CD4-positive, alpha-beta T cell treated with Interleukin-4 for 1 hour (primary cell): Measurements from ENCODE around the gene CRACR2B.

ENCODE experiments used
- DNase-seq, 2 donors: peaks; one replicate each; pipeline ENCODE4 v3.0.0-alpha.2; 2020 to 2022

The CRACR2B gene

GRCh38 chr11:855330-855674 is 27.6 kb downstream of the CRACR2B start:
- DNase-seq = no peak

GRCh38 chr11:855796-856195 is 28.1 kb downstream of the CRACR2B start:
- no peak for DNase-seq

GRCh38 chr11:856397-856796 is 28.7 kb downstream of the CRACR2B start:
- DNase-seq = no peak

- no peak for DNase-seq
These were observed 30.5 kb downstream of the CRACR2B start for GRCh38 chr11:858053-858761.

GRCh38 chr11:858762-859339 is 31.1 kb downstream of the CRACR2B start:
- no peak for DNase-seq

GRCh38 chr11:859394-860131 is 31.8 kb downstream of the CRACR2B start:
- no peak for DNase-seq

- no peak for DNase-seq
These were observed 32.8 kb downstream of the CRACR2B start for GRCh38 chr11:860234-861104.

- DNase-seq = no peak
These were observed 33.4 kb downstream of the CRACR2B start for GRCh38 chr11:861105-861479.

- DNase-seq = no peak
These were observed 34.5 kb downstream of the CRACR2B start for GRCh38 chr11:862081-862661.

- no peak for DNase-seq
These were observed 34.9 kb downstream of the CRACR2B start for GRCh38 chr11:862696-863022.

GRCh38 chr11:863023-863909 is 35.5 kb downstream of the CRACR2B start:
- DNase-seq = no peak

GRCh38 chr11:863910-864827 is 36.5 kb downstream of the CRACR2B start:
- no peak for DNase-seq

GRCh38 chr11:864898-865297 is 37.2 kb downstream of the CRACR2B start:
- no peak for DNase-seq

GRCh38 chr11:865462-866430 is 38.0 kb downstream of the CRACR2B start:
- DNase-seq = no peak

GRCh38 chr11:866481-866880 is 38.8 kb downstream of the CRACR2B start:
- no peak for DNase-seq

GRCh38 chr11:867856-868358 is 40.2 kb downstream of the CRACR2B start:
- no peak for DNase-seq

GRCh38 chr11:868394-868793 is 40.7 kb downstream of the CRACR2B start:
- DNase-seq = no peak

- DNase-seq = no peak
These were observed 41.1 kb downstream of the CRACR2B start for GRCh38 chr11:868802-869201.

GRCh38 chr11:869399-870126 is 41.8 kb downstream of the CRACR2B start:
- DNase-seq = no peak
